HCT116 (cell line): Measurements from ENCODE around the gene FAM124B.

ENCODE experiments used
- CTCF ChIP-seq, 3 experiments: fragments of 200-600 bp in 1 of 3; sonication (generic) in 1 of 3; IDR thresholded peaks in 2 of 3; conservative IDR thresholded peaks in 1 of 3; 2 replicates each; pipeline ENCODE4 v1.5.1; 2012 to 2017; ENCODE audit warnings: low read depth in 2 of 3, low read length in 2 of 3, antibody characterized with exemption in 1 of 3, borderline replicate concordance in 1 of 3, control low read depth in 1 of 3, mild to moderate bottlenecking in 1 of 3, mixed read lengths in 1 of 3, mixed run types in 1 of 3, moderate library complexity in 1 of 3; ENCODE audit not compliant: insufficient read depth in 1 of 3
- JUND ChIP-seq: IDR thresholded peaks from 2 replicates; pipeline ENCODE4 v1.6.1; 2012
- POLR2A ChIP-seq: IDR thresholded peaks from 2 replicates; pipeline ENCODE4 v1.7.0; 2011; ENCODE audit warnings: borderline replicate concordance; ENCODE audit not compliant: insufficient read depth, insufficient read length; ENCODE audit errors: extremely low read depth
- SRF ChIP-seq: IDR thresholded peaks from 2 replicates; pipeline ENCODE4 v1.6.1; 2012; ENCODE audit warnings: low read depth

GRCh38 chr2:224427471-224427870 is 25.6 kb upstream of the FAM124B start:
- TF ChIP-seq CTCF (IDR thresholded peaks at IDR 0.05 in 2 of 3, conservative IDR thresholded peaks at IDR 0.05 in 1 of 3; ENCODE audit: borderline replicate concordance in 1 of 3, insufficient read depth in 1 of 3, low read depth in 2 of 3, low read length in 2 of 3) (no peak), JUND (no peak), POLR2A (no peak), SRF (no peak)
